ENCODE data around the gene GSTM2. TPM values are rescaled to one million over a fixed set of nuclear protein-coding genes. Genes with fewer than 3 reads are reported as not detected.
"Not testable (repeated sequence)": the region's sequence is repeated elsewhere in the genome, so short reads cannot be mapped to it uniquely, and the experiment has no call there.

Gene GSTM2
- total RNA-seq, 1 donor from 2014 or later = 20.3 TPM

GRCh38 chr1:109687641-109688499 lies 20.0 kb downstream of the GSTM2 start, which contains the start of gene GSTM1:
Gene GSTM1 (plus strand): TSS chr1:109687817. CDS start chr1:109687874, 57 bp downstream.
- Histone ChIP-seq H3K4me3 (peak within 1 kb of the TSS in 1 of 2 donors; percentile 38), H3K9me3 (no peaks in the 10 kb centered on the region), H3K27ac (peak within 1 kb of the TSS in 1 of 2 donors; percentile 46), H3K4me1 (no peaks in the 10 kb centered on the region), H3K27me3 (no peaks in the 10 kb centered on the region), H3K36me3 (no peaks in the 10 kb centered on the region)
- TF ChIP-seq CTCF (IDR thresholded peaks at IDR 0.05) = peak in 1 of 3 experiments; percentile 41
- intact Hi-C loops (cut with DNase I) = loop anchor here (1.0 to 5.0 kb wide), 2 partner anchors 46 to 140 kb away; partner anchors contain the start of gene GNAI3
- DNase-seq (ENCODE audit: low spot score in 2 of 2) = peak in 1 of 2 donors; percentile 89

GRCh38 chr1:109689844-109690405 lies 22.1 kb downstream of the GSTM2 start:
- Histone ChIP-seq H3K4me1 (no peaks in the 10 kb centered on the region), H3K4me3 (no peak overlapping the region), H3K9me3 (no peaks in the 10 kb centered on the region), H3K36me3 (no peaks in the 10 kb centered on the region), H3K27ac (no peak overlapping the region), H3K27me3 (no peaks in the 10 kb centered on the region)
- DNase-seq (ENCODE audit: low spot score in 2 of 2) = no peak
- TF ChIP-seq CTCF (IDR thresholded peaks at IDR 0.05) = no peak
- intact Hi-C loops (cut with DNase I) = loop anchor here (5.0 kb wide), 1 partner anchor 48 kb away; no protein-coding TSS in a partner anchor

GRCh38 chr1:109691759-109692158 lies 23.9 kb downstream of the GSTM2 start:
- intact Hi-C loops (cut with DNase I) = no loop called here
- no peak for DNase-seq (ENCODE audit: low spot score in 2 of 2)
- Histone ChIP-seq H3K36me3 (no peaks in the 10 kb centered on the region), H3K4me3 (no peak overlapping the region), H3K27me3 (no peaks in the 10 kb centered on the region), H3K27ac (no peak overlapping the region), H3K9me3 (no peaks in the 10 kb centered on the region), H3K4me1 (no peaks in the 10 kb centered on the region)
- TF ChIP-seq CTCF (IDR thresholded peaks at IDR 0.05) = no peak

- H3K4me3 ChIP-seq; DNase-seq (ENCODE audit: low spot score in 2 of 2); H3K27me3 ChIP-seq; H3K9me3 ChIP-seq; intact Hi-C loops (cut with DNase I); H3K27ac ChIP-seq; H3K36me3 ChIP-seq; H3K4me1 ChIP-seq: not testable (repeated sequence)
Observed at GRCh38 chr1:109694400-109694799, 26.5 kb downstream of the GSTM2 start.

GRCh38 chr1:109695138-109695537 lies 27.3 kb downstream of the GSTM2 start:
- intact Hi-C loops (cut with DNase I) = not testable (repeated sequence)

GRCh38 chr1:109697066-109697465 lies 29.2 kb downstream of the GSTM2 start:
- intact Hi-C loops (cut with DNase I) = no loop called here

More at GRCh38 chr1:109695138-109695537, 27.3 kb downstream of the GSTM2 start:
- H3K9me3 ChIP-seq; H3K36me3 ChIP-seq; H3K4me1 ChIP-seq; H3K27ac ChIP-seq; H3K4me3 ChIP-seq; DNase-seq (ENCODE audit: low spot score in 2 of 2); H3K27me3 ChIP-seq: not testable (repeated sequence)

GRCh38 chr1:109697861-109698260 lies 30.0 kb downstream of the GSTM2 start:
- intact Hi-C loops (cut with DNase I); DNase-seq (ENCODE audit: low spot score in 2 of 2); H3K27ac ChIP-seq; H3K36me3 ChIP-seq; H3K9me3 ChIP-seq; H3K4me1 ChIP-seq; H3K4me3 ChIP-seq; H3K27me3 ChIP-seq: not testable (repeated sequence)

More at GRCh38 chr1:109697066-109697465, 29.2 kb downstream of the GSTM2 start:
- TF ChIP-seq CTCF (IDR thresholded peaks at IDR 0.05) = no peak
- Histone ChIP-seq H3K4me1 (no peaks in the 10 kb centered on the region), H3K27me3 (no peaks in the 10 kb centered on the region), H3K27ac (no peak overlapping the region), H3K4me3 (no peak overlapping the region), H3K36me3 (no peaks in the 10 kb centered on the region), H3K9me3 (no peaks in the 10 kb centered on the region)
- DNase-seq (ENCODE audit: low spot score in 2 of 2) = no peak

- H3K27me3 ChIP-seq; intact Hi-C loops (cut with DNase I): not testable (repeated sequence)
Observed at GRCh38 chr1:109702940-109703339, 35.1 kb downstream of the GSTM2 start.

More at GRCh38 chr1:109702940-109703339, 35.1 kb downstream of the GSTM2 start:
- not testable (repeated sequence) for H3K4me3 ChIP-seq; H3K36me3 ChIP-seq; DNase-seq (ENCODE audit: low spot score in 2 of 2); H3K9me3 ChIP-seq; H3K27ac ChIP-seq; H3K4me1 ChIP-seq

Measured in ascending aorta (tissue), 2 donors.